Endothelial cell of umbilical vein (primary cell): ENCODE measurements around the gene SRCIN1. TPM values are rescaled to one million over a fixed set of nuclear protein-coding genes. Genes with fewer than 3 reads are reported as not detected.

ENCODE experiments used
- BruUV-seq: library from RNA; stranded (reverse); fragments of 400-500 nt; replicated peaks from 2 replicates; lab custom pipeline; 2021; lab: Mats Ljungman, UMichigan
- CTCF ChIA-PET: fragments of 300-600, 350-600 bp; sonication (Branson Sonifier 250); formaldehyde crosslinking; loops from one replicate; lab custom pipeline; 2021; ENCODE audit warnings: antibody characterized with exemption, inconsistent platforms; lab: Charles Lee
- POLR2A ChIA-PET: fragments of 300-600, 350-600 bp; sonication (Branson Sonifier 250); formaldehyde crosslinking; loops from one replicate; lab custom pipeline; 2021; ENCODE audit warnings: antibody characterized with exemption, inconsistent platforms; lab: Charles Lee
- DNase-seq: peaks from one replicate; pipeline ENCODE4 v3.0.0-alpha.2; 2011; ENCODE audit warnings: low read depth, low spot score
- FAIRE-seq: peaks from 2 replicates; lab custom pipeline; 2011; peaks lifted over from hg19 to GRCh38; lab: Jason Lieb, UNC
- H2AFZ ChIP-seq: 2 replicates; pipeline ENCODE4 v1.6.0; 2012; ENCODE audit warnings: low read depth, low read length, control low read depth, inconsistent platforms
- H3K27ac ChIP-seq: 2 replicates; pipeline ENCODE4 v1.5.1; 2011; ENCODE audit warnings: low read depth, mild to moderate bottlenecking, control low read depth, low read length, moderate library complexity; ENCODE audit not compliant: insufficient read depth
- H3K27me3 ChIP-seq, 2 experiments: 2 replicates each; pipeline versions ENCODE4 v1.6.0 to v1.6.1; 2011; ENCODE audit warnings: low read length in 2 of 2, mixed read lengths in 1 of 2; ENCODE audit not compliant: control insufficient read depth in 2 of 2, insufficient read depth in 2 of 2
- H3K36me3 ChIP-seq, 2 experiments: 2 replicates in 1 of 2; 3 replicates in 1 of 2; pipeline ENCODE4 v1.5.1; 2011; ENCODE audit warnings: low read length in 2 of 2, mild to moderate bottlenecking in 1 of 2, moderate library complexity in 1 of 2; ENCODE audit not compliant: control insufficient read depth in 2 of 2, insufficient read depth in 2 of 2; ENCODE audit errors: extremely low read depth in 1 of 2
- H3K4me1 ChIP-seq: 3 replicates; pipeline ENCODE4 v1.5.1; 2011; ENCODE audit warnings: mild to moderate bottlenecking, low read length; ENCODE audit not compliant: control insufficient read depth, insufficient read depth; ENCODE audit errors: extremely low read depth
- H3K4me2 ChIP-seq: 2 replicates; pipeline ENCODE4 v1.6.1; 2011; ENCODE audit warnings: low read length, control low read depth, mixed read lengths; ENCODE audit not compliant: insufficient read depth
- H3K4me3 ChIP-seq, 3 experiments: fragments of 200-600 bp in 1 of 3; sonication (generic), shearing (Covaris generic) in 1 of 3; replicated peaks in 1 of 3; 2 replicates each; pipeline ENCODE4 v1.5.1; 2011 to 2016; ENCODE audit warnings: control low read depth in 3 of 3, low read length in 3 of 3, mild to moderate bottlenecking in 2 of 3, inconsistent platforms in 1 of 3, low read depth in 1 of 3, moderate library complexity in 1 of 3; ENCODE audit not compliant: insufficient read depth in 1 of 3
- H3K79me2 ChIP-seq: 2 replicates; pipeline ENCODE4 v1.6.0; 2012; ENCODE audit warnings: low read length, inconsistent platforms; ENCODE audit not compliant: control insufficient read depth, insufficient read depth
- H3K9ac ChIP-seq: replicated peaks from 2 replicates; pipeline ENCODE3; 2011; ENCODE audit warnings: low read length, control low read depth; ENCODE audit not compliant: insufficient read depth; ENCODE audit errors: extremely low read depth
- H3K9me1 ChIP-seq: replicated peaks from 3 replicates; pipeline ENCODE4 v1.6.0; 2011; ENCODE audit warnings: mild to moderate bottlenecking, low read length; ENCODE audit not compliant: control insufficient read depth, insufficient read depth; ENCODE audit errors: extremely low read depth
- H3K9me3 ChIP-seq: replicated peaks from 2 replicates; pipeline ENCODE4 v1.5.1; 2012; ENCODE audit warnings: low read length, inconsistent platforms; ENCODE audit not compliant: control insufficient read depth, insufficient read depth
- H4K20me1 ChIP-seq: replicated peaks from 2 replicates; pipeline ENCODE3; 2011; ENCODE audit warnings: mild to moderate bottlenecking, low read length; ENCODE audit not compliant: control insufficient read depth, insufficient read depth; ENCODE audit errors: extremely low read depth
- CTCF ChIP-seq, 2 donors: IDR thresholded peaks; 1 replicate in 1 of 2; 2 replicates in 1 of 2; pipeline ENCODE4 v1.5.1; 2011; ENCODE audit warnings: low read length in 2 of 2, mild to moderate bottlenecking in 2 of 2, moderate library complexity in 2 of 2, control low read depth in 1 of 2, inconsistent platforms in 1 of 2, low read depth in 1 of 2; ENCODE audit not compliant: insufficient read depth in 1 of 2; ENCODE audit errors: extremely low read depth in 1 of 2
- EZH2 ChIP-seq: IDR thresholded peaks from 2 replicates; pipeline ENCODE4 v1.6.1; 2012; ENCODE audit warnings: borderline replicate concordance, low read depth, mild to moderate bottlenecking, moderate library complexity, low read length, inconsistent platforms; ENCODE audit not compliant: severe bottlenecking
- FOS ChIP-seq: IDR thresholded peaks from 2 replicates; pipeline ENCODE4 v1.6.1; 2011; ENCODE audit warnings: mild to moderate bottlenecking, low read length, moderate library complexity, borderline replicate concordance; ENCODE audit not compliant: insufficient read depth
- GATA2 ChIP-seq: IDR thresholded peaks from 2 replicates; pipeline ENCODE4 v1.7.0; 2011; ENCODE audit warnings: low read depth, mild to moderate bottlenecking, moderate library complexity, mixed read lengths, low read length; ENCODE audit not compliant: insufficient read length, insufficient read depth
- JUN ChIP-seq: IDR thresholded peaks from 2 replicates; pipeline ENCODE4 v1.6.1; 2011; ENCODE audit warnings: borderline replicate concordance, low read depth; ENCODE audit not compliant: insufficient read length, insufficient read depth
- MYC ChIP-seq: IDR thresholded peaks from one replicate; pipeline ENCODE4 v1.6.1; 2011; ENCODE audit warnings: mild to moderate bottlenecking, low read depth, low read length
- POLR2A ChIP-seq: IDR thresholded peaks from 2 replicates; pipeline ENCODE4 v1.6.1; 2012; ENCODE audit warnings: low read depth, mild to moderate bottlenecking, control low read depth, low read length
- POLR2AphosphoS5 ChIP-seq: IDR thresholded peaks from 2 replicates; pipeline ENCODE4 v1.6.1; 2012; ENCODE audit warnings: low read depth, mild to moderate bottlenecking, control low read depth, low read length, moderate library complexity; ENCODE audit not compliant: insufficient read depth
- dilution Hi-C: fragments of 300-500 bp; cut with MboI; formaldehyde crosslinking; loops from one replicate; pipeline ENCODE4 v1.15.0; 2019; ENCODE audit warnings: low sequenced_read_pairs; ENCODE audit not compliant: extremely low pct_ligation_motif_present
- intact Hi-C: fragments of 100-400 bp; cut with micrococcal nuclease; formaldehyde crosslinking; loops from one replicate; pipeline ENCODE4 v1.10.0; 2022
- polyA plus RNA-seq, 4 experiments: library from polyadenylated mRNA; depleted of rRNA in 3 of 4; stranded (reverse) in 3 of 4; unstranded in 1 of 4; fragments of >200 nt; gene quantifications; 2 replicates each; pipeline versions ENCODE4 v1.2.1 to v1.2.3, GENCODE V29; 2011 to 2012; ENCODE audit warnings: missing spikeins in 1 of 4
- total RNA-seq: library from RNA; stranded (reverse); gene quantifications from 2 replicates; pipeline ENCODE4 v1.2.3, GENCODE V29; 2021
- TF ChIP-seq, protein P1 (sequence below): IDR thresholded peaks from 2 replicates; pipeline ENCODE4 v1.6.1; 2011; ENCODE audit not compliant: insufficient read depth, insufficient read length

Gene SRCIN1
- total and polyA plus RNA-seq, 2 donors (not counting 3 experiments of a cell fraction or from before 2014, with no cell fraction given): 0.15 to 0.35 TPM

DNA sequence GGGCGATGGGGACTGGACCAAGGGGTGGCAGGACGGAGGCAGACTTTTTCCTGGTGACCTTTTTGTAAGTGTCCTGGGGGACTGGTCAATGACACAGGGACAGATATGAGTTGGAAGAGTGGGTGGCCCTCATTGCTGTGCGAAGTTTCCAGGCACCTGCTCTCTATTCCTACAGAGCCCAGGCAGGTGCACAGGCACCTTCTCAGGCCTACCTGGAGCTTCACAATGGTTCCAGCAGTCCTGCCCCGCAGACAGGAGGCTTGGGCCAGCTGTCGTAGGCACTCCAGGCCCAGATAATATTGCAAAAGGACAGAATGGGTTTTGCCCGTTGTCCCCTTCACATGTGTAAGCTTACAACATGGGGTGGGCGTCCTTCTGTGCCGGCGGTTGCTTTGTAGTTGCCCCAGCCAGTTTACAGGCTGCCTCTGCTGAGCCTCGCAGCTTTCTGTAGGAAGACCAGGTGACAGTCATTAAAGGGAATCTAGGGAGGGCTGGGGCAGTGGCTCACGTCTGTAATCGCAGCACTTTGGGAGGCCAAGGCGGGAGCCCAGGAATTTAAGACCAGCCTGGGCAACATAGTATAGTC lies 93.2 kb downstream of the SRCIN1 start:
- no TSS peak for BruUV-seq
- H3K27ac ChIP-seq: no peak overlapping the region
- H3K79me2 ChIP-seq: no peaks in the 10 kb centered on the region
- H3K4me2 ChIP-seq: no peak overlapping the region
- no peaks in the 10 kb centered on the region for H3K9me3 ChIP-seq
- intact Hi-C loops: loop anchor here (5.0 kb wide), 1 partner anchor 75 kb away; no protein-coding TSS in a partner anchor
- TF ChIP-seq POLR2A: no peak
- no peak for TF ChIP-seq GATA2
- no peak for TF ChIP-seq FOS
- no peak for TF ChIP-seq JUN
- TF ChIP-seq POLR2AphosphoS5: no peak
- no peak for TF ChIP-seq MYC
- no peak for TF ChIP-seq EZH2
- TF ChIP-seq, protein P1, sequence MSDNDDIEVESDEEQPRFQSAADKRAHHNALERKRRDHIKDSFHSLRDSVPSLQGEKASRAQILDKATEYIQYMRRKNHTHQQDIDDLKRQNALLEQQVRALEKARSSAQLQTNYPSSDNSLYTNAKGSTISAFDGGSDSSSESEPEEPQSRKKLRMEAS: no peak
- TF ChIP-seq CTCF (IDR thresholded peaks at IDR 0.05; ENCODE audit: extremely low read depth in 1 of 2, insufficient read depth in 1 of 2, low read depth in 1 of 2, low read length in 2 of 2): no peak
- H3K36me3 ChIP-seq: no peaks in the 10 kb centered on the region
- POLR2A ChIA-PET: interaction anchor here (0.5 kb wide), 1 partner anchor 152 kb away, joined by 4 read pairs; no protein-coding TSS in a partner anchor
- H3K9ac ChIP-seq: no peak overlapping the region
- no peak overlapping the region for H2AFZ ChIP-seq
- peaks cover 13% of the 10 kb centered on the region for H3K4me1 ChIP-seq
- no peaks in the 10 kb centered on the region for H3K9me1 ChIP-seq
- FAIRE-seq (no peak), DNase-seq (no peak)
- no peaks in the 10 kb centered on the region for H4K20me1 ChIP-seq
- CTCF ChIA-PET: interaction anchor here (0.7 to 5.9 kb wide), 6 partner anchors 24 to 156 kb away, joined by 3 to 61 read pairs (median 3); no protein-coding TSS in a partner anchor
- no peak overlapping the region for H3K4me3 ChIP-seq
- H3K27me3 ChIP-seq: no peaks in the 10 kb centered on the region
- dilution Hi-C loops: no loop called here
